ENCODE results near the gene EXOC4.

DNA sequence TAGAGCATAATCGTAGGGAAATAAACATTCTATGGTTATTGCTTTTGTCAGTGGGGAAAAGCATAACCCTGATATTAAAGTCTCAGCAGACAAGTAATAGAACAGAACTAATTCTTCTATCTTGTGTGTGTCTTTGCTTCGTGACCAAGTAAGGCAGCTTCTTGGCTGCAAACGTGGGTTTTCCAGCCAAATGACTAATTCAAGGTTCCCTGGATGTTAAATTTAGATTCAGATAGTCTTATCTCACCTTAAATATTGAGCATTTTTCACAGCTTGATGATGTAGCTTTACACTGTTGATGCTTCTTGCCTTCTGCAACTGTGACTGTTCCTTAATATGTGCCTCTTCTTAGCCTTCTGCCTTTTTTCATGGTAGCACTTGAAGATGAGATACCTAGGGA lies 113.0 kb downstream of the EXOC4 start:
- TF ChIP-seq, protein P1, sequence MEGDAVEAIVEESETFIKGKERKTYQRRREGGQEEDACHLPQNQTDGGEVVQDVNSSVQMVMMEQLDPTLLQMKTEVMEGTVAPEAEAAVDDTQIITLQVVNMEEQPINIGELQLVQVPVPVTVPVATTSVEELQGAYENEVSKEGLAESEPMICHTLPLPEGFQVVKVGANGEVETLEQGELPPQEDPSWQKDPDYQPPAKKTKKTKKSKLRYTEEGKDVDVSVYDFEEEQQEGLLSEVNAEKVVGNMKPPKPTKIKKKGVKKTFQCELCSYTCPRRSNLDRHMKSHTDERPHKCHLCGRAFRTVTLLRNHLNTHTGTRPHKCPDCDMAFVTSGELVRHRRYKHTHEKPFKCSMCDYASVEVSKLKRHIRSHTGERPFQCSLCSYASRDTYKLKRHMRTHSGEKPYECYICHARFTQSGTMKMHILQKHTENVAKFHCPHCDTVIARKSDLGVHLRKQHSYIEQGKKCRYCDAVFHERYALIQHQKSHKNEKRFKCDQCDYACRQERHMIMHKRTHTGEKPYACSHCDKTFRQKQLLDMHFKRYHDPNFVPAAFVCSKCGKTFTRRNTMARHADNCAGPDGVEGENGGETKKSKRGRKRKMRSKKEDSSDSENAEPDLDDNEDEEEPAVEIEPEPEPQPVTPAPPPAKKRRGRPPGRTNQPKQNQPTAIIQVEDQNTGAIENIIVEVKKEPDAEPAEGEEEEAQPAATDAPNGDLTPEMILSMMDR (IDR thresholded peaks at IDR 0.05), result no peak
- TF ChIP-seq POLR2A (IDR thresholded peaks at IDR 0.05), result no peak
